Omental fat pad (tissue), 4 donors: ENCODE measurements around the gene PDLIM7. TPM values are rescaled to one million over a fixed set of nuclear protein-coding genes. Genes with fewer than 3 reads are reported as not detected.
A peak's percentile ranks its signal among the peaks of the same experiment; 100 is the strongest.

Source experiments
- ATAC-seq: fragments of 150-250 bp; one replicate; pipeline ENCODE4 v1.9.1; 2016; ENCODE audit warnings: mild to moderate bottlenecking, moderate library complexity; ENCODE audit not compliant: low FRiP score
- DNase-seq: peaks from one replicate; pipeline ENCODE4 v3.0.0-alpha.2; 2019; ENCODE audit warnings: low spot score
- CTCF ChIP-seq, 3 donors: fragments of 450-650 bp; IDR thresholded peaks; one replicate each; pipeline ENCODE4 v1.5.1; 2016 to 2017; ENCODE audit warnings: antibody characterized with exemption in 3 of 3, mild to moderate bottlenecking in 3 of 3, moderate library complexity in 2 of 3
- total RNA-seq, 4 donors: library from RNA; depleted of rRNA; stranded (reverse); fragments of >200 nt; gene quantifications; one replicate each; pipeline ENCODE4 v1.1.0, GENCODE V29; 2016

Gene PDLIM7
- total RNA-seq, 4 donors from 2014 or later: 20.0 to 63.2 (median 34.2) TPM

- no peak for TF ChIP-seq CTCF (IDR thresholded peaks at IDR 0.05)
- ATAC-seq: no peak
- DNase-seq: no peak
These were observed 13.2 kb downstream of the PDLIM7 start for GRCh38 chr5:177483994-177484901.

GRCh38 chr5:177483042-177483441 is 14.4 kb downstream of the PDLIM7 start:
- DNase-seq: no peak
- no peak for TF ChIP-seq CTCF (IDR thresholded peaks at IDR 0.05)

GRCh38 chr5:177482359-177482795 is 15.0 kb downstream of the PDLIM7 start:
- TF ChIP-seq CTCF (IDR thresholded peaks at IDR 0.05): no peak
- ATAC-seq (no peak), DNase-seq (no peak)

More at GRCh38 chr5:177483042-177483441, 14.4 kb downstream of the PDLIM7 start:
- no peak for ATAC-seq

GRCh38 chr5:177479774-177480173 is 17.6 kb downstream of the PDLIM7 start:
- ATAC-seq: peak; percentile 24
- DNase-seq: no peak
- TF ChIP-seq CTCF (IDR thresholded peaks at IDR 0.05): no peak

- DNase-seq: no peak
- ATAC-seq: peak; percentile 38
- TF ChIP-seq CTCF (IDR thresholded peaks at IDR 0.05): no peak
These were observed 18.4 kb downstream of the PDLIM7 start for GRCh38 chr5:177478711-177479646.

- no peak for DNase-seq
- TF ChIP-seq CTCF (IDR thresholded peaks at IDR 0.05): no peak
These were observed 19.5 kb downstream of the PDLIM7 start for GRCh38 chr5:177477701-177478477.

More at GRCh38 chr5:177477701-177478477, 19.5 kb downstream of the PDLIM7 start:
- ATAC-seq: no peak
